Middle frontal gyrus (tissue), 1 donor: Measurements from ENCODE around the gene HMGCR.
"Not testable (repeated sequence)": the region's sequence is repeated elsewhere in the genome, so short reads cannot be mapped to it uniquely, and the experiment has no call there.

ENCODE experiments used
- DNase-seq: peaks from one replicate; pipeline ENCODE4 v3.0.0-alpha.2; 2015; ENCODE audit warnings: low spot score; ENCODE audit errors: extremely low spot score

The HMGCR gene

DNA sequence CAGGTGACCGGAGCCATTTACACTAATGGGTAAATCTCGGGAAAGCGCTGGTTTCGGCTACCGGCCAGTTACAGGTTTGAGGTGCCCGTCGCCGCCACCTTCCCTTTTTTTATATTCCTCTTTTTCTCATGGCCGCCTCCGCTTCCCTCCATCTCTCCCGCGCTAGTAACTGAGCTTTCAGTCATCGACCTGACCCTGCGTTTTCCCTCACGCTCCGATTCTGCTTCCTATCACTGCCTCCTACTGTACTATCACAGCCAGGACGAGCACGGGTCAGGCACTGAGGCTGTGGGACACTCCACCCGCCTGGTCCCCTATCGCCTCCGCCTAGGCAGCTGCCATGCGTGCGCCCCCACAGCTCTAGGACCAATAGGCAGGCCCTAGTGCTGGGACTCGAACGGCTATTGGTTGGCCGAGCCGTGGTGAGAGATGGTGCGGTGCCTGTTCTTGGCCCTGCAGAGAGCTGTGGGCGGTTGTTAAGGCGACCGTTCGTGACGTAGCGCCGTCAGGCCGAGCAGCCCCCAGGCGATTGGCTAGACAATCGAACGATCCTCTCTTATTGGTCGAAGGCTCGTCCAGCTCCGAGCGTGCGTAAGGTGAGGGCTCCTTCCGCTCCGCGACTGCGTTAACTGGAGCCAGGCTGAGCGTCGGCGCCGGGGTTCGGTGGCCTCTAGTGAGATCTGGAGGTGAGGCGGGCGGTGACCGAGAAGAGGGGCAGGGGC lies at the start of gene HMGCR:
Gene HMGCR (plus strand): TSS at position 606 of the 722 bp plus-strand sequence. CDS start 5,386 bp downstream, outside the sequence.
- DNase-seq, result peak; percentile 99

DNA sequence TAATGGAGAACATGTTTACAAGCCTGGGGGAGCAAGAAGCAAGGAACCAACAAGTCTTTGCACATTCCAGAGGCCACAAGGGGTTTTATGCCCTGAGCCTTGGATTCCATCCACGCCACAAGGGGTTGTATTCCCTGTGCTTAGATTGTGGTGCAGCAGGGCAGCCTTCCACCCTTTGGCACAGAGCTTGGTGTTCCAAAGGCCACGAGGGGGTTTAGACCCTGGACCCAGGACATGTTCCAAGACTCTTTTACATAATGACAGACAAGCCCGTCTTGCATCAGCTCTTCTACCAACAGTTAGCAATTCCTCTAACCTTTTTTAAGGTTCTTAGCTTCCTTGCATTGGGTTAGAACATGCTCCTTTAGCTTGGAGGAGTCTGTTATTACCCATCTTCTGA lies 45.2 kb upstream of the HMGCR start:
- DNase-seq, result not testable (repeated sequence)

DNA sequence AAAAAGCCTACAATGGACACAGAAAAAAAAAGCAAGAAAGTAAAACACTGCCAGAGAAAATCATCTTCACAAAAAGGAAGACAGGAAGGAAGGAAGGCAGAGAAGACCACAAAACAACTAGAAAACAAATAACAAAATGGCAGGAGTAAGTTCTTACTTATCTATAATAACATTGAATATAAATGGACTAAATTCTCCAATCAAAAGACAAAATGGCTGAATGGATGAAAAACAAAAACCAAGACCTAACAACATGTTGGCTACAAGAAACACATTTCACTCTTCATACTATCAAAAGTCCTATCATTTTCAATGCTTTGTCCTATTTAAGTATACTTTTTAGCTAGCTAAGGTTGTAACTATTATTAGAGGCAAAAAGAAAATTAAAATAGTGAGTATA lies 36.9 kb upstream of the HMGCR start:
- no peak for DNase-seq

DNA sequence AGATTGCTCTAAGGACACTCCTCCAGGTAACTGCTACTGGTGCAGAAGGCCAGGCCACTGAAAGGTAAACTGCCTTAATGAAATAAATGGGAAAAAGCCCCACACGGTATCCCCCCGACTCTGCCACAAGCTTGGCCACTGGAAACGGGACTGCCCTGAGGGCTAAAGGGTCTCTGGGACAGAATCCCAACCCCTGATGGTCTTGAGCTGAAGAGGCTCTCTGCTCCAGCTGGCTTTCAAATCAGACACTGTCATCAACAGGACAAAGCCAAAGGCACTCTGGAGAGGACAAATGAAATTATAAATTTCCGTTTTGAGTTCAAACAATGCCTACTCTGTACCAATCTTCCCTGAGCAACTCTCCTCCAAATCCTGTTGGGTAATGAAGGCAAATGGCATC lies 33.6 kb upstream of the HMGCR start:
- no peak for DNase-seq

DNA sequence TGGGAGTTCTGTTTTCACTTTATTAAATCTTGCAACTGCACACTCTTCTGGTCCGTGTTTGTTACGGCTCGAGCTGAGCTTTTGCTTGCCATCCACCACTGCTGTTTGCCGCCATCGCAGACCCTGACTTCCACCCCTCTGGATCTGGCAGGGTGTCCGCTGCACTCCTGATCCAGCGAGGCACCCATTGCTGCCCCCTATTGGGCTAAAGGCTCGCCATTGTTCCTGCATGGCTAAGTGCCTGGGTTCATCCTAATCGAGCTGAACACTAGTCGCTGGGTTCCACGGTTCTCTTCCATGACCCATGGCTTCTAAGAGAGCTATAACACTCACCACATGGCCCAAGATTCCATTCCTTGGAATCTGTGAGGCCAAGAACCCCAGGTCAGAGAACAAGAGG lies 32.5 kb upstream of the HMGCR start:
- not testable (repeated sequence) for DNase-seq

DNA sequence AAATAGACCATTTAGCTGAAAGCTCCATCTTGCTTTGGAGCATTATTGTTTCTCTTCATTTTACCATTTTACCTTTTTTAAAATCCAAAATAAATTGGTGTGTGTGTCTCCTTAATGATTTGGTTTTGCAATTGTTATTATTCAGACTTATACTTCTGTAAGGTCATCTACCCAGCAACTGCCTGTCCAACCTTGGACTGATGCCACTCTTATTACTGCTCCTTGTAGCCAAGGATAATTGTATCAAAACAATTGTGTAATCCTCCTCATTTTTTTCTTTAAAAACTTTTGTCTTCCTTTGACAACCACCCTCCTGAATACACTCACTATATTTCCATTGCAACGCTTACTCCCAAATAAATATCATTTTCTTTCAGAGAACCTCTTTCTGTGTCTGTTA lies 30.3 kb upstream of the HMGCR start:
- no peak for DNase-seq

DNA sequence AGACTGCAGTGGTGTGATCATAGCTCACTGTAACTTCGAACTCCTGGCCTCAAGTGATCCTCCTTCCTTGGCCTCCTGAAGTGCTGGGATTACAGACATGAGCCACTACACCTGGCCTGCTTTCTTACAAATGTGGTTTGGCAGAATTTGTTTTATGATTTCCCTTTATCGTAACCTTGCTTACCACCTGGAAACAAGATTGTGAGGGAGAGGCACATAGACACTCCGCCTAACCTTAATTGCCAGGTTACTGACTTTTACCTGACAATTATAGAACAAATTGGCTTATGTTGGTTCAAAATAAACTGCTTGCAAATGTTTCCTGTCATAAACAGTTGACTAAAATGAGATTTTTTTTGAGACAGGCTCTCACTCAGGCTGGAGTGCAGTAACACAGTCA lies 26.8 kb upstream of the HMGCR start:
- no peak for DNase-seq

DNA sequence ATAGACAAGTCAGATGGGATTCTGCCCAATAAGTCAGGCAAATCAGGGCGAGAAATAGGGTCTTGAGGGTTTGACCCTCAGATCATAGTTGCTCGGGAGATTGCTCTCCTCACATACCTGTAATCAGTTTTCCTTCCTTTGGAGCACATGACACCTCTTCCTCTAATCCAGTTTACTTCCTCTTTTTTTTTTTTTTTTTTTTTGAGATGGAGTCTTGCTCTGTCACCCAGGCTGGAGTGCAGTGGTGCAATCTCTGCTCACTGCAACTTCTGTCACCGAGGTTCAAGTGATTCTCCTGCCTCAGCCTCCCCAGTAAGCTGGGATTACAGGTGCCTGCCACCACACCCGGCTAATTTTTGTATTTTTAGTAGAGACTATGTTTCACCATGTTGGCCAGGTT lies 17.9 kb upstream of the HMGCR start:
- not testable (repeated sequence) for DNase-seq

DNA sequence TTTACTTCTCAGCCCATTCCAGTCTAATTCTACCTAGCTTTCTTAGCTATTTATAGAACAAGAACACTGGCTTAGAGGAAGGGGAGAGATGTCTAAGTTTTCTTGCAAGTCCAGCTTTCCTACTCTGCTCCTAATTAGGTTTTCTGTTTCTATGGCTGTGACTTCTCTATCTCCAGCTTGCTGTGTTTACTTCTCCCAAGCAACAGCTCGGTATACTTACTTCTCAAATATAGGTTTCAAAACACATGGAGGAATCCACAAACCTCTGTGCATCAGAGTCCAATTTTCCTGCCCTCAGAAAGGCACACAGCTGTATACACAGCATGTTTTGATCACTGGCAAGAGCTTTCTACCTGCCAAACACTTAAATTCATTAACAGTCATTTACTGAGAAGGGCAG lies 17.4 kb upstream of the HMGCR start:
- DNase-seq, result no peak

DNA sequence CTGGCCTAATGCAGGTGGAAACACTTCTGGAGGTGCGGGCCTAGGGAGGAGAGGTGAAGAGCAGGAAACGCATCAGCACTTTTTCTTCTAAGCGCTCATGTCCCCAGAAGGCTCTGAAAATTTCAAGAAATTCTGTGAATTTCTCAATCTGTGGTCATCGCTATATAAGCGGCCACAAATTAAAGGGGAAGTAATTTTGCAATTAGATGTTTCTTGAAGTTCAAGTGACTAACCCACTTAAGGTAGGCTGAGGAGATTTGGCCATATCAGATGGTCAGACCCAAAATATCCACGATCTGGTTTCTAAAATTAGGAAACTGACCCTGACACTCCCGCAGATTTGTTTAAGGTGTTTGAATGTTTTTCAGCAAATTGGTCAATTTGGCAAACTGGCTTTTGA lies 16.6 kb upstream of the HMGCR start:
- DNase-seq, result no peak

DNA sequence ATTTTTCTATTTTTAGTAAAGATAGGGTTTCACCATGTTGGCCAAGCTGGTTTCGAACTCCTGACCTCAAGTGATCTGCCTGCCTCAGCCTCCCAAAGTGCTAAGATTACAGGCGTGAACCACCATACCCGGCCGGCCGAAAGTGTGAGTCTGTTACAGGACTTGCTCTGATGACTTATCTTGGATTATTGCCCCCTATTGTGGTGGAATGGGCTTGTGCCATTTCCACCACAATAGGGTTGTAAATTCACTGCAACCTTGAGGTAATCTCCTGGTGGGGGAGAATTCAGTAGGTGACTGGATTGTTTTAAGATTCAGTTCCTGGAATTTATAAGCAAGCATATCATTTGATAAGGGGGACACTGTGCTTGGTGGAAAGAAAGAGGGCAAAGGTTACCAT lies 15.0 kb upstream of the HMGCR start:
- no peak for DNase-seq

DNA sequence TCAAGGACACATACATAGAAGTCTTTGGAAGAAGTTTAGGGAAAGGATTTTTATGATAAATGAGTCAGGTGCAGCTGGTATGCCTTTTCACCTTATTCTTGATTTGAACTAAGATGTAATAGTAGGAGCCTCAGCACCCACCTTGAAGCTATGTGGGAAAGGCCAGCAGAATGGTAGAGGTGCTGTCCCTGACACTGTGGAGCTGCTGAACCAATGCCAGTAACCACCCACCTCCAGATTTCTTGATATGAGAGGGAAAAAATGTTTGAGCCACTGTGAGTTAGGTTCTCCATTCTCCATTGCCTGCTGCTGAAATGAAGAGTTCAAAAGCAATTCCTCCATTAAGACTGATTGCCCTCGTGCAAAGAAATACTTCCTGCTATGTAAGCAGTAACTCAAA lies 12.2 kb upstream of the HMGCR start:
- no peak for DNase-seq

DNA sequence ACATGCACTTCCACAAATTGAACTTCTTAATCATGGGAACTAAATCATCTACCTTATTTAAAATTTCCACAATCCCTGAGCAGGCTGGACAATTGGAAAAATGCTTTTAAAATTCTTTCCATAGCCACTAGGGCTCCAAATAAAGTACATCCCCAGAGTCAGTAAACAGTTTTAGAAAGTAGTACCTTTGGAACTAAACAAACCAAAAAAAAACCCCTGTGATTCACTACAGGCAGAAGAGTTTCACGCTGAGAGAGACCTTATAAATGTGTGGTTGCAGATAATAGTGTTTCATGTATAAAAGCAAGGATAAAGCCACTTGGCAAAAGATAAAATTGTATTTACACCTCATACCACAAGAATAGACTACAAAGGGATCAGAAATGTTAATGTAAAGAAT lies 11.8 kb upstream of the HMGCR start:
- DNase-seq, result no peak

DNA sequence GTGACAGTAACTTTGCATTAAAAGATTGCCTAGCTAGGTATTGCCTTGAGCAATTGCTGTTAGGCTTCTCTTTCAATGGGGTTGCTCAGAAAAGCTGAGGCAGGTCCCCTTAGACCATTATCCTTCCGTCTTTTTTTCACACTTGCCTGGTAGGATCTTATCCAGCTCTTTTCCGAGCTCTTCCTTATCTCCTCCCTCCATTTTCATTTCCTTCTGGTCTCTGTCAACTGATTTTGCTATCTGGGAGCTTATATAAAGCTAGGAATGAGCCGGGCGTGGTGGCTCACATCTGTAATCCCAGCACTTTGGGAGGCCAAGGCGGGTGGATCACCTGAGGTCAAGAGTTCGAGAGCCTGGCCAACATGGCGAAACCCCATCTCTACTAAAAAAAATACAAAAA lies 6.6 kb upstream of the HMGCR start:
- no peak for DNase-seq

DNA sequence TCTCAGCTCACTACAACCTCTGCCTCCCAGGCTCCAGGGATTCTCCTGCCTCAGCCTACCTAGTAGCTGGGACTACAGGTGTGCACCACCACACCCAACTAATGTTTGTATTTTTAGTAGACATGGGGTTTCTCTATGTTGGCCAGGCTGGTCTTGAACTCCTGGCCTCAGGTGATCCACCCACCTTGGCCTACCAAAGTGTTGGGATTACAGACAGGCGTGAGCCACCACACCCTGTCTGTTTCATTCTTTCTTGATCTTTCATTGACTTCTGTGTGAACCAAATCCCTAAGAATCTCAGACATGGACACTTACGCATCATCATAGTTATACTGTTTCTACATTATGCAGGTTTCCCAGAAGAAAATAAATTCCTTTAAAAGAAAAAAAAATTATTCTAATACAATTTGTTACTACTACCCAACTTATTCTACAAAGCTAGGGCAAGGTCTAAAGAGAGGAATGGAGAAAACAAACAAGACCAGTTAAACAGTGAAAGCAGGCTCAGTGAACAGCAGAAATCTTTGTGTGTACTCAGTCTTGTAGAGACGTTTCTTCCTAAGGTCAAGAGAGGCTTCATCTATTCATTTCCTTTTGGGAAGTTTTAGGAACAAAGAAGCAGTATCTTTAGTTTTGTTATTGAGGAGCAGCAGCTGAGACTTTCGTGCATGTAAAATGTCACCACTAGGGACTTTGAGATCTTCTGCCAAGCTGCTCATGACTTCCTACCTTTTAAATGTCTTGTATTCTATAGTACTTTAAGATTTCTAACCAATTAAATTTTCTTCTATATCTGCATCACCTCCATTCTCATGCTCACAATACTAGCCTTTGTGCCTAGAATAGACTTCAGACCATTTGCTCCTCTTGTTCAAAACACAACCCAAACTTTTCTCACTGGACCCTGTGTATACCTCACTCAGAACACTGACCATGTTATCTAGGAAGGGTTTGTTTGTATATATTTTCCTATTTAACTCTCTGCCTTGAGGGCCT lies 5.6 kb upstream of the HMGCR start:
- DNase-seq, result no peak

DNA sequence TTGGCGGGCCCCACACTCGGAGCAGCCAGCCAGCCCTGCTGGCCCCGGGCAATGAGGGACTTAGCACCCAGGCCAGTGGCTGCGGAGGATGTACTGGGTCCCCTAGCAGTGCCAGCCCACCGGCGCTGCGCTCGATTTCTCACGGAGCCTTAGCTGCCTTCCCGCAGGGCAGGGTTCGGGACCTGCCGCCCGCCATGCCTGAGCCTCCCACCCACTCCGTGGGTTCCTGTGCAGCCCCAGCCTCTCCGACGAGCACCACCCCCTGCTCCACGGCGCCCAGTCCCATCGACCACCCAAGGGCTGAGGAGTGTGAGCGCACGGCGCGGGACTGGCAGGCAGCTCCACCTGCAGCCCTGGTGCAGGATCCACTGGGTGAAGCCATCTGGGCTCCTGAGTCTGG lies 3.3 kb upstream of the HMGCR start:
- not testable (repeated sequence) for DNase-seq

DNA sequence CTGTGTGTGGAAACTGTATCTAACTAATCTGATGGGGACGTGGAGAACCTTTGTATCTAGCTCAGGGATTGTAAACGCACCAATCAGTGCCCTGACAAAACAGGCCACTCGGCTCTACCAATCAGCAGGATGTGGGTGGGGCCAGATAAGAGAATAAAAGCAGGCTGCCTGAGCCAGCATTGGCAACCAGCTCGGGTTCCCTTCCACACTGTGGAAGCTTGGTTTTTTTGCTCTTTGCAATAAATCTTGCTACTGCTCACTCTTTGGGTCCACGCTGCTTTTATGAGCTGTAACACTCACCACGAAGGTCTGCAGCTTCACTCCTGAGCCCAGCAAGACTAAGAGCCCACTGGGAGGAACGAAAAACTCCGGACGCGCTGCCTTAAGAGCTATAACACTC lies 2.6 kb upstream of the HMGCR start:
- not testable (repeated sequence) for DNase-seq

DNA sequence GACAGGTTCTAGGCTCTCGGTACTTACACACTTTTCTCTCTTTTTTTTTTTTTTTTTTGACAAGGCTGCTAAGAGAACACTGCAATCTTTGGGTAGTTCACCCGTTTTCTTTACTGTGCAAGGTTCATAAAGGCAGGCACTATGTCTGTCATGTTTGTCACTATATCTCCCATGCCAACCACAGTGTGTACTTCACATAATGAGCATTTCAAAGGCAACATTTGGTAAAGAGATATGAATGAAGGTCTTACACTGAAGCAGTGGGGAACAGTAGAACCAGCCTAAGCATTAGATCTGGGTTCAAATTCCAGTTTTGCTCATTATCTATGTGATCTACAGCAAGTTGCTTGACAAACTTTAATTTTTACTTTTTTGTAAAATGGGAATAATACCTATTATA lies 1.5 kb upstream of the HMGCR start:
- DNase-seq, result no peak

DNA sequence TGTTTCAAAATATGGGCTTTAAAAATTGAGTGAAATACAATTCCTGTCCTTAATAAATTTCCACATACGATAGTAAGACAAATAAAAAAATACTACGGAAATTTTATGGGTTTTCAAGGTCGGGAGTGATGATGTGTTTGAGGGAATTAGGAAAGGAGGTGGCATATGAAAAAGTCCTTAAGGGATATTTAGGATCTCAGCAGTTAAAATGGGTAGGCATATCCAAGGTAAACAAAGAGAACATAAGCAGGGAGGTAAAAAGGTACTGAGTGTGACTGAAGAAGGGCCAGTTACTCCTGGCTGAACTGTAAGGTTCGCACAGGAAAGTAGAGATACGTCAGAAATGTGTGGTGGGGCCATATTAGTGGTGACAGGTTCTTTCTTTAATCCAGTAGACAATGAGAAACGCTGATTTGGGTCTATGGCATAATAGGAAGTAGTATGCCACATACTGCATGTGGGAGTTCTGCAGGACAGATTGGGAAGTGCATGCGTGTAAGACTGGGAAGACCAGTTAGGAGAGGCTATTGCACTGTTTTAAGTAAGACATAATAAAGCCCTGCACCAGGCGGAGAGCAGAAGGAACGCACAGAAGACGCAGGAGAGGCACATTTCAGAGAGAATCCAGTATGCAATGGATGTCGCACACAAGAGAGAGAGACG lies 937 bp upstream of the HMGCR start:
- DNase-seq, result peak; percentile 25

DNA sequence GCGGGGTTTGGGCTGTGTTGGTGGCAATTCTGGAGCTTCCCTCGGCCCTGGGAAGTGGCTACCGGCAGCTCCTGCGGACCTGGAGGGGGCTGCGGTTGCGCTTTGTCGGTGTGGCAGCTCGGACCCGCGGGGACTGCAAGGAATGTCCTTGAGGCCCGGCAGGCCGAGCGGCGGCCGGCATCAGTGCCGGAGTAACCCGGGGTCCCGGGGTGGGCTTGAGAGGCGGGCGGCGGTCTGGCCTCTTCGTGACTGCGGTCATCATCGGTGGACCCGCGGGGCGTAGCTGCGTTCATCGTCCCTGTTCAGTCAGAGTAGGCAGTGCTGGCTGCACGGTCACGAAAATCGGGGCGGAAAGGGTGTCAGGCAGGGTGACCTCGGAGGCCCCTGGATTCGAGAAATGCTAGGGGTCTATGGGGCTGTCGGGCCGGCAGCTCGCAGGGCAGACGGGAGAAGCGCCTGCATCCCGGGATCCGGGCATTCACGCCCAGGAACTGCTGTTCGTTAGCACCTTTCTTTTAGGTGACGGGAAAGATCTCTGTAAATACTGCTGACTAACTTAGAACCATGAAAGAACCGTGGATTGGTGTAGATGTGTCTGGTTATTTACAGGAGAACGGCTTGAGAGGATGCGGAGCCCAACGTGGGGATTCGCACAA lies 474 bp downstream of the HMGCR start:
- DNase-seq, result no peak

DNA sequence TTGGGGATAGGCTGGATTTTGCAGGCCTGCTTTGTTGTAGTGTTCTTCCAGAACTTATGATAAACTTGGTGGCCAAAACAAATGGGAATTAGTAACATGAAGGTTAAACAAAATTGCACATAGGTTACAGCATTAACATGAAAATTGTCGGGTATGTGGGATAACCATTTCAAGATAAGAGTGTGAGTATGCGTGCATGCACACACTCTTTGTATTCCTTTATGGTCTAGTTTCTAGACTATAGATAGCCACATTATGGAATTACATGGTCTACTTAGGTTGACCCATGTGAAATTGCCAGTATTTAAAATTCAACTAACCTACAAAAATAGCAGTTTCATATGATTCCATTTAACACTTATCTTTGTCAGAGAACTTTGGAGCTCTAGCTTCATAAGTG lies 1.4 kb downstream of the HMGCR start:
- DNase-seq, result no peak
